KOPT-K1 (cell line): ENCODE data around the gene KRTCAP2.

Experiments
- H3K27ac ChIP-seq: fragments of 200-600 bp; sonication (generic); 2 replicates; pipeline ENCODE4 v1.5.1; 2016; ENCODE audit warnings: antibody characterized with exemption, mild to moderate bottlenecking, low read depth, low read length; ENCODE audit not compliant: poor library complexity, severe bottlenecking
- H3K36me3 ChIP-seq: fragments of 200-600 bp; sonication (generic); 2 replicates; pipeline ENCODE4 v1.5.1; 2017; ENCODE audit warnings: antibody characterized with exemption, mild to moderate bottlenecking, low read length, moderate library complexity; ENCODE audit not compliant: insufficient read depth
- H3K9me3 ChIP-seq: fragments of 200-600 bp; sonication (generic); 2 replicates; pipeline ENCODE4 v1.5.1; 2017; ENCODE audit warnings: antibody characterized with exemption, low read length, mild to moderate bottlenecking; ENCODE audit not compliant: insufficient read depth, poor library complexity, severe bottlenecking

Gene KRTCAP2

DNA sequence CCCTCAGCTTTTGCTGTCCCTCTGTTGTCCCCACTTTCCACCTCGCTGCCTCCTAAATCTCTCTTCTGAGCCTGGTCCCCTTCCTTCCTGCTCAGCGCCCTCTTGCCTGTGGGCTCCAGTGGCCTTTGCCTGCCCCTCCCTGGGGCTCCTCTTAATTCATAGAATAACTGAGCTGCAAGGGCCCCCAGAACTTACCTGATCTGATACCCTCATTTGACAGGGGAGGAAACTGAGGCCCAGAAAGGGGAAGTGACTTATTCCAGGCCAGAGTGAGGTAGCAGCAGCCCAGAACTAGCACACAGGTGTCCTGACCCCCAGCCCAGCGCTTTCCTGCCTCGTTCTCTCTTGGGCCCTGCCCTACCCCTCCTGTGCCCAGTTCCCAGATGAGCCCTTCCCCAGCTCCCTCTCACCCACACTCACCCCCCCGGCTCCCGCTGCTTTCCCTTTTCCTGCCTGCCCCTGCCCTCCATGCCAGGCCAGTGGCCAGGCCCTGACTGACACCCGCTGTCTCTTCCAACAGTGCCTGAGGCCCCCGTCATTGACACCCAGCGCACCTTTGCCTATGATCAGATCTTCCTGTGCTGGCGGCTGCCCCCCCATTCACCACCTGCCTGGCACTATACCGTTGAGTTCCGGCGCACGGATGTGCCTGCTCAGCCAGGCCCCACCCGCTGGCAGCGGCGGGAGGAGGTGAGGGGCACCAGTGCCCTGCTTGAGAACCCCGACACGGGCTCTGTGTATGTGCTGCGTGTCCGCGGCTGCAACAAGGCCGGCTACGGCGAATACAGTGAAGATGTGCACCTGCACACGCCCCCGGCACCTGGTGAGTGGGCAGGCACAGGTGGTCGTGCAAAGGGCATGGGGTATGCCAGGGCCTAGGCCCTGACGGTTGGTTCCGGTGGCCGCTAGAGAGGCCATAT is 6.3 kb upstream of the KRTCAP2 start:
- no peak overlapping the region for H3K27ac ChIP-seq

DNA sequence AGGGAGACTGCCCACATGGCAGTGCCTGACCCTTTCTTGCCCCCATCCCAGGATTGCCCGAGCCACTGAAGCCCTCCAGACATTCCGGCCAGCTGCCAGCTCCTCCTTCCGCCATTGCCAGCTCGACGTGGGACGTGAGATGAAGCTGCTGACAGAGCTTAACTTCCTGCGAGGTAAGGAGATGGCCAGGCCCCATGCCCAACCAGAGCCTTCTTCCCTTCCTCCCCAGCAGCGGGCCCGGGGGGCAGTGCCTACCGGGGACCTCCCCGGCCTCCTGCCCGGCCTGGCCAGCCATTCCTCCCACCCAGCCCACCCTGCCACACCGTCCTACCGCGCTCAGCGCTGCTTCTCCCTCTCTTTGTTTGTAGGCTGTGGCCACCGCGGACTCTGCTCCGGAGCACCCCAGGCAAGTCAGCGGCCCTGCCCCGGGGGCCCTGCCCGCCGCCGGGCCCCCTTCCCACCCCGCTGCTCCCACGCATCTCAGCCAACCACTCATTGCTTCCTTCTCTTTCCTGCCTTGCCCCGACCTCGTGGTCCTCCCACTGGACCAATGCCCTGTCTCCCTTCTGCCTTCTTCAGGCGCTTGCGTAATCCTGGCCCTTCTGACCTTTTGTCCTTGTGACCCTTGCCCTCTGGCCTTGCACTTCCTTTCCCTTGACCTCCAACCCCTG is 5.5 kb upstream of the KRTCAP2 start:
- Histone ChIP-seq H3K9me3 (no peaks in the 10 kb centered on the region), H3K36me3 (peaks cover 28% of the 10 kb centered on the region), H3K27ac (no peak overlapping the region)

More for the DNA sequence above, 6.3 kb upstream of the KRTCAP2 start:
- H3K9me3 ChIP-seq: no peaks in the 10 kb centered on the region
- peaks cover 28% of the 10 kb centered on the region for H3K36me3 ChIP-seq

DNA sequence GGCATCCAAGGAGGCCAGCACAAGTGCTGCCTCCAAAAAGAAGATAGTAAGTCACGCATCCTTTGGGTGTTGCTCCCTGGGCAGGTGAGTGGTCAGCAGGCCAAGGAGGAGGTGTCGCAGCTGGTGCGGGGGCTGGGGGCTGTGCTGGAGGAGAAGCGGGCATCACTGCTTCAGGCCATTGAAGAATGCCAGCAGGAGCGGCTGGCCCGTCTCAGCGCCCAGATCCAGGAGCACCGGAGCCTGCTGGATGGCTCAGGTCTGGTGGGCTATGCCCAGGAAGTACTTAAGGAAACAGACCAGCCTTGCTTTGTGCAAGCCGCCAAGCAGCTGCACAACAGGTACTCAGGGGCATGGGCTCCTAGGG is 4.8 kb upstream of the KRTCAP2 start:
- no peak overlapping the region for H3K27ac ChIP-seq
- peaks cover 28% of the 10 kb centered on the region for H3K36me3 ChIP-seq
- H3K9me3 ChIP-seq: no peaks in the 10 kb centered on the region

DNA sequence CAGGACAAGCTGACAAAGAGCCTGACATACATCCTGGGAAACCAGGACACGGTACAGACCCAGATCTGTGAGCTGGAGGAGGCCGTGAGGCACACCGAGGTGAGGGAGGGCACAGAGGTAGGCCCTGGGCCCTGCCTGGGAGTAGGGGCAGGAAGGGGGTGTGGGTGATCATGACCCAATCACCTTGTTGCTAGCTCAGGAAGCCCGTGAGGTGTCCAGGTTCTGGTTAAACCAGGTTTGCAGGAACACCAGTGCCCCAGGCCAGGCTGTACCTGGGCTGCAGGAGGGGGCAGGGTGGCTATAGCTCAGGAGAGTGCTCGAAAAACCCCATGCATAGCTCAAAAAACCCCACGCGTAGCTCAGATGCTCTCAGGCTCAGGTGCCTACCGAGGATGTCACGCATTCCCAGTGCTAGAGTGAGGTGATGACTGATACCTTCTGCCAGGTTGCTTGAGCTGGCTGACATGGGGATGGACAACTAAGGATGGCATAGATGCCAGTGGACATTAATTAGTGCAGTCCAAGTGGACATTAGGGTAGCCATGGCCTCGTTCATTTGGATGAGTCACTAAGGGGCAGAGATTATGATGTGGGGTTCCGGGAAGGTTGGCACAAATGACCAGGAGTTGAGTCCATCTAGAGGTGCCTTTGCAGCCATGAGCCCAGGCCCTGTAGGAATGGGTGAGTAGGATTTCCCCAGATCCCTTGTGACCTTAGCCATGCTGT is 4.3 kb upstream of the KRTCAP2 start:
- H3K9me3 ChIP-seq: no peaks in the 10 kb centered on the region
- H3K36me3 ChIP-seq: peaks cover 28% of the 10 kb centered on the region
- peak overlapping the region; percentile 17 for H3K27ac ChIP-seq

DNA sequence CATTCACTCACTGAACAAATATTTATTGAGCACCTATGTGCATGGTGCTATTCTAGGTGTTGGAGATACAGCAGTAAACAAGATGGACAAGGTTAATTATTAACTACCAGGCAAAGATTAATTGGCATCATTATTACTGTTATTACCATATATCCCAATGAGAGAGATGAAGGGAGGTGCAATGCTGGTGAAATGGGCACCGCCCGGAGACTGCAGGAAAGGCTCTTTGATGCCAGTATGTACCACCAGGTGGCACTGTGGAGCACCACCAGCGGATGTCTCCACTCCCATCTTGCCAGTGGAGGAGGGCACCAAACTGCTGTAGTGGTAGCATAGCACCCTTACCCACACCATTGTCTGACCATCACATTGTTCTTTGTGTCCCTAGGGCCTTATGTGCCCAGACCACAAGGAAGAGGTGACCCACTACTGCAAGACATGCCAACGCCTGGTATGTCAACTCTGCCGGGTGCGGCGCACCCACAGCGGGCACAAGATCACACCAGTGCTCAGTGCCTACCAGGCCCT is 3.5 kb upstream of the KRTCAP2 start:
- no peaks in the 10 kb centered on the region for H3K9me3 ChIP-seq
- H3K27ac ChIP-seq: peak overlapping the region; percentile 17
- H3K36me3 ChIP-seq: peaks cover 28% of the 10 kb centered on the region

DNA sequence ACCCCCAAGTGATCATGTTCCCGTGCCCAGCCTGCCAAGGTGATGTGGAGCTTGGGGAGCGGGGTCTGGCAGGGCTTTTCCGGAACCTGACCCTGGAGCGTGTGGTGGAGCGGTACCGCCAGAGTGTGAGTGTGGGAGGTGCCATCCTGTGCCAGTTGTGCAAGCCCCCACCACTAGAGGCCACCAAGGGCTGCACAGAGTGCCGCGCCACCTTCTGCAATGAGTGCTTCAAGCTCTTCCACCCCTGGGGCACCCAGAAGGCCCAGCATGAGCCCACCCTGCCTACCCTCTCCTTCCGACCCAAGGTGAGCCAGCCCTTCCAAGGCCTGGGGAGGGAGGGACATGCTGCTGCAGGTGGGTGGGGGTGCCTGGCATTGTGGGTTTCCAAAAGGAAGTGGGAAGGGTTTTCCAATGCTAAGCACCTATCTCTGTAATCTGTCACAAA is 2.8 kb upstream of the KRTCAP2 start:
- Histone ChIP-seq H3K36me3 (peaks cover 28% of the 10 kb centered on the region), H3K27ac (no peak overlapping the region), H3K9me3 (no peaks in the 10 kb centered on the region)

DNA sequence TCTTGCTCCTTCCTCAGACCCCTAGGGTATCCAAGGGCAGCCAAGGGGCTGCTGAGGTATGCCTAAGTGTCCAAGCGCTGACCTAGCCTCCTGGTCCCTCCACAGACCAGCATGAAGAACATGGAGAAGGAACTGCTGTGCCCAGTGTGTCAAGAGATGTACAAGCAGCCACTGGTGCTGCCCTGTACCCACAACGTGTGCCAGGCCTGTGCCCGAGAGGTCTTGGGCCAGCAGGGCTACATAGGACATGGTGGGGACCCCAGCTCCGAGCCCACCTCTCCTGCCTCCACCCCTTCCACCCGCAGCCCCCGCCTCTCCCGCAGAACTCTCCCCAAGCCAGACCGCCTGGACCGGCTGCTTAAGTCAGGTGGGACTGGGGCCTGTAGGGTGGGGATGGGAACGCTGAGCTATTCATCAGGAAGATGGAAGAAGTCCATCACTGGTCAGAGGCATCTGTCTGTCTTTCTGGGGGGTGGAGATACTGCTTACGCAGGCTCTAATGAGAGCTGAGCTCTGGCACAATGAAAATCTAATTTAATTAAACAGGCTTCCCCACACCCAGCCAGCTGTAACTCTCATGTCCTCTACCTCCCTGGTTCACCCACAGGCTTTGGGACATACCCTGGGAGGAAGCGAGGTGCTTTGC is 2.3 kb upstream of the KRTCAP2 start:
- Histone ChIP-seq H3K36me3 (peaks cover 30% of the 10 kb centered on the region), H3K9me3 (no peaks in the 10 kb centered on the region), H3K27ac (peak overlapping the region; percentile 89)

DNA sequence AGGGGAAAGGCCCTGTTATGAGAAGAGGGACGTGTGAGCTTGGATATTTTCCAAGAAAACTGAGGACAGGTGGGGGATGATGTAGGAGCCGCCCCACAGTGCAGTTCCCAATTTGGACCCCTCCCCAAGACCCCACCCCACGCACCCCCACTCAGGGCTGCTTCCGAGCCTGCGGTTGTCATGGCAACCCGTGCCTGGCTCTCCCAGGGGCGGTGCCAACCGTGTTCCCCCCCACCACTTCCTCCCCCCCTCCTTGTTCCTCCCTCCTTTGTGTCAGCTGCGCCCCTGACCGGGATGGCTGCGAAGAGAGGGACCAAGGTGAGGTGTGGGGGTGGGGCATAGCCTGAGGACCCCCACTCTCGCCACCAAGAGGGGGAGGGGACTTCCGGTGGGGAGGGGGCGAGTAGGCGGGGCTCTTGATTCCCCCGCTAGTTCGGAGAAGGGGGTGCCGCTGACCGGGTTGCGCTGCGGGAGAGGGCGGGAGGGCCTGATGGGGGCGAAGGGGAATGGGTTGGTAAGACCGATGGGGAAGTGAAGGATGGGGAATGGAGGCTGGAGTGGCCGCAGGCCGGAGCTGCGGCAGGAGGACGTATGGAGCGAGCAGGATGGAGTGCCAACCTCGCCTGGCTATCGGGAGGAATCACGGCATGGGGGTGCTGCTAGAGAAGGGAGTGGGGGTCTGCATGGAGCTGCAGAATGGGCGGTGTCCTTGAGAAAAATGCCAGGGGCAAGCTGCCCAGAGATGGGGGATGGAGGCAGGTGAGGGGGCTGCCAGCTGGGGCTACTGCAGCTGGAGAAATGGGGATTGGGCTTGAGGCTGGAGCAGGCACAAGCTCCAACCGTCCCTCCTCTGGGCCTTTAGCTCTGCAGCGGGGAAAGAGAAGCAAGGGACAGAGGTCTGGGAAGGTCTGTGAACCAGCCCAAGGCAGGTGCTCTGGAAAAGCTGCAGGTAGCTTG is 1.5 kb upstream of the KRTCAP2 start:
- peaks cover 34% of the 10 kb centered on the region for H3K36me3 ChIP-seq
- H3K27ac ChIP-seq: peak overlapping the region; percentile 89
- H3K9me3 ChIP-seq: no peaks in the 10 kb centered on the region

DNA sequence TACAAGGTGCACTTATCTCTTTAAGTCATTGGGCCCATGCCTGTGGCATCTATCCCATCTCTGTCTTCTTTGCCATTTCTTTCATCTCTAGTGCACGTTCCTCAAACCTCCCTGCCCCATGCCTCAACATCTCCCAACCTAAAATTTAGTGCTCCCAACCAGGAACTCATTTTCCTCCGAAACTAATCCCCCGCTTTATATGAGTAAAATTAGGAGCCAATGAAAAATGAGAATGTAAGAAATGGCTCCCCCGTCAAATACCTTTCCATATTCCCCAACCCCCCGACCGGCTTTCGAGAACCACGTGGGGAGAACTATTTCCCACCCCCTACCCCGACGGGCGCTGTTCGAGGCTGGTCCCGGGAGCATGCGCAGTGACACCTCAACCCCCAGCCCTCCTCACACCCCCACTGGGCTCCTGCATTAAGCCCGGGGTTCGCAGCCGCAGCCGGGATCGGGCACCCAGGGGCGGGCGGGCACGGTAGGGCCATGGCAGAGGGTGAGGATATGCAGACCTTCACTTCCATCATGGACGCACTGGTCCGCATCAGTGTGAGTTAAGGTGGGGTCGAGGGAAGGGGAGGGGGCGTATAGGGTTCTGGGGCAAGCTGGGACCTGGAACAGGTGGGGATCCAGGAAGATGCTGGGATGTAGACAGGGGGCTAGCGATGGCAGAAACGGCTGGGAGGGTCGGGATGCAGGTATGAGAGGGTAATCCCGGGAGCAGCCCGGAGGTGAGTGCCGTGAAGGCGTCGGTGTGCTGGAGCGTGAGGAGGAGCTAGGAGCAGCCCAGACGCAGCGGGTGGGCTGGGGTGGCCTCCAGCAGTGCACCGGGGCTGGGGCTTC is 597 bp upstream of the KRTCAP2 start, which contains the start of gene TRIM46:
TSS of gene TRIM46 (plus strand) at position 372 of the 846 bp plus-strand sequence. CDS start at position 490, 118 bp downstream.
- H3K9me3 ChIP-seq: no peaks in the 10 kb centered on the region
- peak within 1 kb of the TSS; percentile 89 for H3K27ac ChIP-seq
- peaks cover 34% of the 10 kb centered on the region for H3K36me3 ChIP-seq

DNA sequence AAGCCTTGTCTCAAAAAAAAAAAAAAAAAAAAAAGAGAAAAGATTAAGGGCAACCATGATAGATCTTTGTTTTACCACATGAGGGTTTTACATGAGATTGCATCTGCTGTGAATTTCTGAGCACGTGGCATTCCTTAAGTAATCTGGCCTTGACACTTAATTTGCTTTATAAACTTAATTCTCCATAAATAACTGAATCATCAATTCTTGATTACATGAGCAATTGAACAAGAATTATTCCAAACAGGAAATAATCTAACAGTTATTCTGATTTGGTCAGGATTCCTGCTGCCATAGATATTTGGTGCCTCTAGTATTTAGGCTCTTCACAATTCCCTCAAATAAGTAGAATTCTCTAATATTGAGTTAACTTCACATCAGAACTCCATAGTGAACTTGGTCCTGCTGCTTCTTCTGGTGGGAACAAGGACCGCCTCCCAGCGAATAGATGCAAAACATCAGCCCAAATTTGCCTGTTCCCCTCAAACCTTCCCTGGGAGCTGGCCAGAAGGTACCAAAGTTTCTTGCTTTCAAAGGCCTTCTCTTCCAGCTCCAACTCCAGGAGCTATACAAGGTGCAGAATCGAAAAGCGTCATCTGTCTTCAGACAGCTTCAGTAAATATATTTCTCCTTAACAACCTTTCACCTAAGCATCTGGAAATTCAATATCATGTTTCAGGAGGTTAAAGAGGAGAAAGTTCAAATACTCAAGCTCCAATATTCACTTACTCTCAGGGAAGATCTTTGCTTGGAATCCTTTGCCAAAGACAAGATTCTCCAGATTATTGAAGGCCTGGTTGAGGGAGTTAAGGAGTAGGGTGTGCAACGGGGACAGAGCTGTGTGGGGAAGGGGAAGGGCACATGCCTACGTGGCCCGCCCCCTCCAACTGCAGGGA is 1.0 kb downstream of the KRTCAP2 start:
- no peaks in the 10 kb centered on the region for H3K9me3 ChIP-seq
- H3K36me3 ChIP-seq: peaks cover 23% of the 10 kb centered on the region
- H3K27ac ChIP-seq: peak overlapping the region; percentile 89

DNA sequence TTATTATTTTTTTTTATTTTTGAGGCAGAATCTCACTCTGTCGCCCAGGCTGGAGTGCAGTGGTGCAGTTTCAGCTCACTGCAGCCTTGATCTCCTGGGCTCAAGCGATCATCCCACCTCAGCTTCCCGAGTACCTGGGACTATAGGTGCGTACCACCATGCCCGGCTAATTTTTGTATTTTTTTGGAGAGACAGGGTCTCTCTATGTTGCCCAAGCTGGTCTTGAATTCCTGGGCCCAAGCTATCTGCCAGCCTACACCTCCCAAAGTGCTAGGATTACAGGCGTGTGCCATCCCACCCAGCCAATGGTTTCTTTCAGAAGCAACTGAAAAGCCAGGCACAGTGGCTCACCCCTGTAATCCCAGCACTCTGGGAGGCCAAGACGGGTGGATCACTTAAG is 2.3 kb downstream of the KRTCAP2 start:
- Histone ChIP-seq H3K27ac (no peak overlapping the region), H3K36me3 (peaks cover 19% of the 10 kb centered on the region; the same call in 1 of the 2 replicates), H3K9me3 (no peaks in the 10 kb centered on the region)

DNA sequence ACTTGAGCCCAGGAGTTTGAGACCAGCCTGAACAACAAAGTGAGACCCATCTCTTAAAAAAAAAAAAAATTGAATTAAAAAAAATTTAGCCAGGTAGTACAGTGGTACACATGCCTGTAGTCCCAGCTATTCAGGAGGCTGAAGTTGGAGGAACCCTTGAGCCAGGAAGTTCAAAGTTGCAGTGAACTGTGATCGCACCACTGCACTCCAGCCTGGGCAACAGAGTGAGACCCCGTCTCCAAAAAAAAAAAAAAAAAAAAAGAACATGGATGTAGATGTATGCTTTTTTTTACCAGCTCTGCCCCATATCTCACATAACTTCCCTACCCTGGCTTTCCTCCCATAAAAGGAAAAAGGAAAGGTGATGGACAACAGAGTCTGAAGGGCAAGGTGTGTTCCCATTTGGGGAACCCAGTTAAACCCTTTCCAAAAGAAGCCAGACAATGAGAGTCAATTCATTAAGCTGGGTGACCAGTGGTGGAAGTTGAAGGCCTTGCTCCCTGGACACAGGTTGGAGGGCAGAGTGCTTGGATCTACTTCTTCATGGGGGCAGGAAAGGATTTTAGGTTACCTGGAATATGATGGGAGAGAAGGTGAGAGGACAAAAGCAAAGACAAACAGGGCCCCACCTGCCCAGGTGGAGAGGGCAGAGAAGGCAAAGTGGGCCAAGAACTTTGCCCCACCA is 2.9 kb downstream of the KRTCAP2 start:
- Histone ChIP-seq H3K9me3 (no peaks in the 10 kb centered on the region), H3K27ac (no peak overlapping the region)

More for the DNA sequence above, 2.9 kb downstream of the KRTCAP2 start:
- H3K36me3 ChIP-seq: peaks cover 19% of the 10 kb centered on the region; the same call in 1 of the 2 replicates
